Caco-2 (cell line): ENCODE data around the gene POMP. TPM values are rescaled to one million over a fixed set of nuclear protein-coding genes. Genes with fewer than 3 reads are reported as not detected.

Experiments used
- BruUV-seq: library from RNA; stranded (reverse); fragments of 400-500 nt; replicated peaks from 2 replicates; lab custom pipeline; 2021; lab: Mats Ljungman, UMichigan
- CTCF ChIA-PET: fragments of 300-600 bp; sonication (Branson Sonifier 250); formaldehyde crosslinking; loops from one replicate; lab custom pipeline; 2022; ENCODE audit warnings: antibody characterized with exemption; lab: Charles Lee
- POLR2A ChIA-PET: fragments of 300-600 bp; sonication (Branson Sonifier 250); formaldehyde crosslinking; loops from one replicate; lab custom pipeline; 2022; ENCODE audit warnings: antibody characterized with exemption; lab: Charles Lee
- DNase-seq, 2 experiments: peaks; one replicate each; pipeline versions ENCODE4 v3.0.0 to v3.0.0-alpha.2; 2020 to 2022
- H3K27me3 ChIP-seq: replicated peaks from 2 replicates; pipeline ENCODE4 v1.6.0; 2011; ENCODE audit warnings: low read length; ENCODE audit not compliant: control insufficient read depth, insufficient read depth
- H3K36me3 ChIP-seq: 2 replicates; pipeline ENCODE4 v1.5.1; 2011; ENCODE audit warnings: low read length; ENCODE audit not compliant: control insufficient read depth, insufficient read depth
- H3K4me1 ChIP-seq: fragments of 250-450 bp; sonication (Bioruptor Pico); 2 replicates; pipeline ENCODE4 v1.5.1; 2020; ENCODE audit warnings: mild to moderate bottlenecking
- H3K4me3 ChIP-seq: 2 replicates; pipeline ENCODE4 v1.5.1; 2011; ENCODE audit warnings: low read depth, mild to moderate bottlenecking, control low read depth, low read length
- H3K9me3 ChIP-seq: fragments of 250-450 bp; sonication (Bioruptor Pico); 2 replicates; pipeline ENCODE4 v1.5.1; 2020; ENCODE audit warnings: mild to moderate bottlenecking, moderate library complexity
- H3K27ac Mint-ChIP-seq: one replicate; pipeline ENCODE4 v1.8.0; 2022; ENCODE audit warnings: mixed read lengths; ENCODE audit not compliant: unreplicated experiment
- H3K27me3 Mint-ChIP-seq: one replicate; pipeline ENCODE4 v1.8.0; 2022; ENCODE audit warnings: mixed read lengths; ENCODE audit not compliant: insufficient read depth, unreplicated experiment
- H3K36me3 Mint-ChIP-seq: one replicate; pipeline ENCODE4 v1.8.0; 2022; ENCODE audit warnings: mild to moderate bottlenecking, mixed read lengths; ENCODE audit not compliant: insufficient read depth, unreplicated experiment
- H3K4me1 Mint-ChIP-seq: one replicate; pipeline ENCODE4 v1.8.0; 2022; ENCODE audit warnings: low read depth, mixed read lengths; ENCODE audit not compliant: unreplicated experiment
- H3K4me3 Mint-ChIP-seq: one replicate; pipeline ENCODE4 v1.8.0; 2022; ENCODE audit warnings: mild to moderate bottlenecking, moderate library complexity, mixed read lengths; ENCODE audit not compliant: unreplicated experiment
- H3K9me3 Mint-ChIP-seq: one replicate; pipeline ENCODE4 v1.8.0; 2022; ENCODE audit warnings: mixed read lengths; ENCODE audit not compliant: unreplicated experiment
- CTCF ChIP-seq, 2 experiments: fragments of 200-600 bp in 1 of 2; IDR thresholded peaks; 1 replicate in 1 of 2; 2 replicates in 1 of 2; pipeline versions ENCODE4 v1.5.1 to v1.8.0; 2011 to 2022; ENCODE audit warnings: antibody characterized with exemption in 1 of 2, control low read depth in 1 of 2, inconsistent platforms in 1 of 2, low read depth in 1 of 2, low read length in 1 of 2, mild to moderate bottlenecking in 1 of 2, moderate library complexity in 1 of 2; ENCODE audit not compliant: insufficient read depth in 1 of 2, severe bottlenecking in 1 of 2, unreplicated experiment in 1 of 2
- intact Hi-C: fragments of 100-400 bp; cut with micrococcal nuclease; formaldehyde crosslinking; loops from one replicate; pipeline ENCODE4 v1.10.0; 2022; ENCODE audit not compliant: unreplicated experiment
- total RNA-seq: library from RNA; stranded (reverse); gene quantifications from 2 replicates; pipeline ENCODE4 v1.2.3, GENCODE V29; 2022

The POMP gene
- total RNA-seq, 1 experiment from 2014 or later = 116 TPM

GRCh38 chr13:28621449-28621848 is 37.5 kb upstream of the POMP start:
- Mint-ChIP-seq H3K27ac (no peak overlapping the region), H3K4me1 (no peaks in the 10 kb centered on the region), H3K27me3 (no peaks in the 10 kb centered on the region), H3K4me3 (no peak overlapping the region), H3K9me3 (no peaks in the 10 kb centered on the region), H3K36me3 (no peaks in the 10 kb centered on the region)
- no peaks in the 10 kb centered on the region for H3K36me3 ChIP-seq
- ChIA-PET CTCF (no interaction called here), POLR2A (no interaction called here)
- intact Hi-C loops = no loop called here
- no peaks in the 10 kb centered on the region for H3K9me3 ChIP-seq
- peaks cover 6% of the 10 kb centered on the region; the same call in 1 of the 2 replicates for H3K4me1 ChIP-seq
- no peak for TF ChIP-seq CTCF (IDR thresholded peaks at IDR 0.05; ENCODE audit: insufficient read depth in 1 of 2, low read depth in 1 of 2, low read length in 1 of 2, severe bottlenecking in 1 of 2, unreplicated experiment in 1 of 2)
- no TSS peak for BruUV-seq
- no peak for DNase-seq
- no peak overlapping the region for H3K4me3 ChIP-seq
- H3K27me3 ChIP-seq = no peaks in the 10 kb centered on the region

DNA sequence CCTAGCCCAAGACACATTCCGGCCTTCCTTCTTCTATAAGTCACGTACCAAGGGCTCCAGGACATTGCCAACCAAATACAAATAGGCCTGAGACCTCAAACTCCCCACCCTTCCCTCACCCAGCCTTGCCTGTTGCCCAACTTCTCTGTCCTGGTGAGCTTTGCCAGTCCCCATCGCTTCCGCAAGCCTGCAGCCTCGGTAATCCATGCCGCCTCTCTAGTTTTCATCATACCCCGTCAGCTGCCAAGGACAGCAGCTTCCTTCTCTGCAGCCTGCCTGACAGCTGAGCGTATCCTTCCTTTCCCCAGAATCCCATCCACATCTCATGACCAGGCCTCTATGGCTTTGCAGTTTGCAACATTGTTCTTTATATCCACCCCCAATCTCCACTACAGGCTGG is 36.6 kb upstream of the POMP start:
- Histone ChIP-seq H3K36me3 (no peaks in the 10 kb centered on the region), H3K27me3 (no peaks in the 10 kb centered on the region), H3K9me3 (no peaks in the 10 kb centered on the region), H3K4me3 (no peak overlapping the region), H3K4me1 (peaks cover 6% of the 10 kb centered on the region; the same call in 1 of the 2 replicates)
- no peak for TF ChIP-seq CTCF (IDR thresholded peaks at IDR 0.05; ENCODE audit: insufficient read depth in 1 of 2, low read depth in 1 of 2, low read length in 1 of 2, severe bottlenecking in 1 of 2, unreplicated experiment in 1 of 2)
- Mint-ChIP-seq H3K36me3 (no peaks in the 10 kb centered on the region), H3K9me3 (no peaks in the 10 kb centered on the region), H3K4me3 (no peak overlapping the region), H3K27me3 (no peaks in the 10 kb centered on the region), H3K4me1 (no peaks in the 10 kb centered on the region), H3K27ac (no peak overlapping the region)
- CTCF ChIA-PET = no interaction called here
- BruUV-seq = no TSS peak
- POLR2A ChIA-PET = no interaction called here
- intact Hi-C loops = no loop called here
- DNase-seq = no peak

GRCh38 chr13:28623782-28624706 is 34.9 kb upstream of the POMP start:
- no peaks in the 10 kb centered on the region for H3K27me3 Mint-ChIP-seq
- no peak overlapping the region for H3K27ac Mint-ChIP-seq
- Histone ChIP-seq H3K27me3 (no peaks in the 10 kb centered on the region), H3K4me1 (peaks cover 6% of the 10 kb centered on the region; the same call in 1 of the 2 replicates), H3K9me3 (no peaks in the 10 kb centered on the region), H3K36me3 (no peaks in the 10 kb centered on the region), H3K4me3 (no peak overlapping the region)
- no TSS peak for BruUV-seq
- H3K4me1 Mint-ChIP-seq = no peaks in the 10 kb centered on the region
- CTCF ChIA-PET = interaction anchor here (0.6 kb wide), 1 partner anchor 71 kb away, joined by 3 read pairs; no protein-coding TSS in a partner anchor
- no peak for DNase-seq
- intact Hi-C loops = no loop called here
- no peaks in the 10 kb centered on the region for H3K9me3 Mint-ChIP-seq
- no peak overlapping the region for H3K4me3 Mint-ChIP-seq
- no peaks in the 10 kb centered on the region for H3K36me3 Mint-ChIP-seq
- POLR2A ChIA-PET = no interaction called here
- no peak for TF ChIP-seq CTCF (IDR thresholded peaks at IDR 0.05; ENCODE audit: insufficient read depth in 1 of 2, low read depth in 1 of 2, low read length in 1 of 2, severe bottlenecking in 1 of 2, unreplicated experiment in 1 of 2)
